Cardiac muscle cell (in vitro differentiated cells and primary cell): Measurements from ENCODE around the gene TCFL5. TPM values are rescaled to one million over a fixed set of nuclear protein-coding genes. Genes with fewer than 3 reads are reported as not detected.
A peak's percentile ranks its signal among the peaks of the same experiment; 100 is the strongest.

ENCODE experiments used
- DNase-seq, 2 donors: peaks; one replicate each; pipeline versions ENCODE4 v3.0.0 to v3.0.0-alpha.2; 2010 to 2017; ENCODE audit warnings: low read depth in 1 of 2, low spot score in 1 of 2
- H3K27ac ChIP-seq: fragments of 200-600 bp; sonication (generic); 2 replicates; pipeline ENCODE4 v1.5.1; 2016
- H3K27me3 ChIP-seq: fragments of 200-600 bp; sonication (generic); 2 replicates; pipeline ENCODE4 v1.6.0; 2016; ENCODE audit warnings: control low read depth
- H3K36me3 ChIP-seq: fragments of 200-600 bp; sonication (generic); 2 replicates; pipeline ENCODE4 v1.5.1; 2016; ENCODE audit warnings: control low read depth
- H3K4me1 ChIP-seq: fragments of 200-600 bp; sonication (generic); 2 replicates; pipeline ENCODE4 v1.8.1; 2017; ENCODE audit warnings: low read depth, mild to moderate bottlenecking, mixed run types
- H3K4me3 ChIP-seq: fragments of 200-600 bp; sonication (generic); 2 replicates; pipeline ENCODE4 v1.5.1; 2016; ENCODE audit warnings: mild to moderate bottlenecking
- H3K9me3 ChIP-seq: fragments of 200-600 bp; sonication (generic); 2 replicates; pipeline ENCODE4 v1.5.1; 2017; ENCODE audit warnings: low read depth, mild to moderate bottlenecking, control low read depth
- polyA plus RNA-seq: library from polyadenylated mRNA; unstranded; fragments of >200 nt; fragmentation: Nextera tagmentation; extraction: Ambion mirVana; gene quantifications from 2 replicates; pipeline ENCODE4 v1.2.1, GENCODE V29; 2016
- total RNA-seq: library from RNA; depleted of rRNA; stranded (reverse); fragments of >200 nt; gene quantifications from 2 replicates; pipeline ENCODE4 v1.2.3, GENCODE V29; 2016
- TF ChIP-seq, protein P1 (sequence below): IDR thresholded peaks from 2 replicates; pipeline ENCODE4 v1.5.1; 2012; ENCODE audit warnings: low read depth, mild to moderate bottlenecking, low read length

Gene TCFL5
- total and polyA plus RNA-seq, 2 experiments from 2014 or later, result 6.6 to 8.1 TPM

DNA sequence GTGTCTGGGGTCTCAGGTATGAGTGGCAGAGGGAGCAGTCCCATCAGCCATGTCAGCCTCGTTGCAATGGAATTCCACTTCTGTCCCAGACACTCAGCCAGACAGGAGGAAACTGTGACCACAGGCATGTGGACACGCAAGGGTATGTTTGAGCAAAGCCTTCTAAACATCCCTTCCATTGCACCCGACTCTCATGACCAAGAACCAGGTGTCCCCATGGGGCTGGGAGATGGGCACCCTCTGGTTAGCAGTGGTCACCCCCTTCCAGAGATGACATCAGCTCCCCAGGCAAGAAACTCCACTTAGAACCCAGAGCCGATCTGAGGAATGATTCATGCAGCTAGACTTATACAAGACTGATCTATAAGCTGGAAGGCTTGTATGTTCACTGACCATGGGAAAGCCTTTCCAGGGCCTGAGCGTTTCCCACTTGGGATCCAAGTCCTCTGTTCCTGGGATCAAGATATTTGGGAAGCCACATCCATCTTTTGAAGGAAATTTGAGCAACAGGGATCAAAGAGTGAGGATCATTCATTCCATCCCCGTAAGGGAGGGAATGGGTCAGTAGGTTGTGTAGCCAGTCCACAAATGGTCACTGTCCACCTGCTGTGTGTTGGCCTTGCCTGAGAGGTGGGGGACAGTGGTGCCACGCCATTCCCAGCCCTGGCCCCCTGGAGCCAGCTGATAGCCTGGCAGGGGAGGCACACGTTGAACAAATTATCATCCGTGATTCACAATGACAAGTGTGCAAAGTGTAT, 69.3 kb downstream of the TCFL5 start:
- Histone ChIP-seq H3K9me3 (no peaks in the 10 kb centered on the region), H3K36me3 (no peaks in the 10 kb centered on the region), H3K27me3 (no peaks in the 10 kb centered on the region), H3K4me3 (no peak overlapping the region), H3K27ac (no peak overlapping the region), H3K4me1 (peaks cover 8% of the 10 kb centered on the region)
- TF ChIP-seq, protein P1, sequence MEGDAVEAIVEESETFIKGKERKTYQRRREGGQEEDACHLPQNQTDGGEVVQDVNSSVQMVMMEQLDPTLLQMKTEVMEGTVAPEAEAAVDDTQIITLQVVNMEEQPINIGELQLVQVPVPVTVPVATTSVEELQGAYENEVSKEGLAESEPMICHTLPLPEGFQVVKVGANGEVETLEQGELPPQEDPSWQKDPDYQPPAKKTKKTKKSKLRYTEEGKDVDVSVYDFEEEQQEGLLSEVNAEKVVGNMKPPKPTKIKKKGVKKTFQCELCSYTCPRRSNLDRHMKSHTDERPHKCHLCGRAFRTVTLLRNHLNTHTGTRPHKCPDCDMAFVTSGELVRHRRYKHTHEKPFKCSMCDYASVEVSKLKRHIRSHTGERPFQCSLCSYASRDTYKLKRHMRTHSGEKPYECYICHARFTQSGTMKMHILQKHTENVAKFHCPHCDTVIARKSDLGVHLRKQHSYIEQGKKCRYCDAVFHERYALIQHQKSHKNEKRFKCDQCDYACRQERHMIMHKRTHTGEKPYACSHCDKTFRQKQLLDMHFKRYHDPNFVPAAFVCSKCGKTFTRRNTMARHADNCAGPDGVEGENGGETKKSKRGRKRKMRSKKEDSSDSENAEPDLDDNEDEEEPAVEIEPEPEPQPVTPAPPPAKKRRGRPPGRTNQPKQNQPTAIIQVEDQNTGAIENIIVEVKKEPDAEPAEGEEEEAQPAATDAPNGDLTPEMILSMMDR, result no peak
- no peak for DNase-seq

DNA sequence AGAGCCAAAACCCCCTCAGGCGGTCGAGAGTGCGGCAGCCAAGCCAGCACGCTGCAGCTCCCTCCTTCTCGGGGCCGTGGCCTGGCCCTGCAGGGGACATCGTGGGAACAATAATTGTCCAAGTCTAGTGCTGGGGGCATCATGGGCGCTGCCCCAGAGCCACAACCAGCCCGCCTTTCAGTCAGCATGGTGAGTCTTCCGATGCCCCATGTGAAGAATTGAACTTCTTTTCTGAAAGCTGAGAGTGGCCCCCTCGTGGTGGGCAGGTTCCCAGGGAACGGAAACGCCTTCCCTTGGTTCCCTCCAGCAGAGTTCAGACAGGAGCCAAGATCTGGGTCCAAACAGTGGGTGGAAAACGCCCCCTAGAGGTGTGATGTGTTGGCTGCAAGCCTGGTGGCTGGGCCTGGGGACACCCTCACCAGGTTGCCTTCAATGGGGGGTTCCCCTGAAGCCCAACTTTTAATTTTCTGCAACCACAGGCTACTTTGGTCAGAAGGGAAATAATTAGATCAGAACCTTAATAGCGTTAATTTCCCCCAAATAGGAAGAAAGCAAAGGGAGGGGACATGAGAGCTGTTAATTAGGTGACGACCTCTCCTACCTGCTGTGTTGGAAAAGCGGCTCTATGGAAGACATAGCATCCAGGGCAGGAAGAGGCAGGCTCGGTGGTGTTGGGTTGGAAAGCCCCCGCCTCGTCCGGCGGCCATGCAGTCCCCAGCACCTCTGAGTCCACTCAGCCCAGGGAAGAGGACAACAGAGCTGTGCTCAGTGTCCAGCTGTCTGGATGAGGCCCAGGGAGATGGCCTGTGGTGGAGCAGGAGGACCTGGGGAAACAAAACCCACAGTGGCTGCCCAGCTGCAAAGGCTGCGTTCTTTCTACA, 70.1 kb downstream of the TCFL5 start:
- no peaks in the 10 kb centered on the region for H3K27me3 ChIP-seq

More for the DNA sequence above, 70.1 kb downstream of the TCFL5 start:
- DNase-seq, result peak; percentile 93 to 94
- peaks cover 9% of the 10 kb centered on the region for H3K4me1 ChIP-seq
- H3K4me3 ChIP-seq, result no peak overlapping the region
- no peaks in the 10 kb centered on the region for H3K36me3 ChIP-seq
- H3K27ac ChIP-seq, result no peak overlapping the region
- no peaks in the 10 kb centered on the region for H3K9me3 ChIP-seq
- TF ChIP-seq, protein P1, result peak; percentile 99

Other genes with a start within 250 kb of the TCFL5 start
- gene SLCO4A1, start 219.3 kb downstream of the TCFL5 start, total RNA-seq, result 0.15 and 1.4 TPM in 2 replicates
- 0.67 and 1.0 TPM in 2 replicates for gene SLCO4A1, start 219.3 kb downstream of the TCFL5 start, polyA plus RNA-seq
- 0.03 and 0.07 TPM in 2 replicates for gene NTSR1, start 153.0 kb downstream of the TCFL5 start, total RNA-seq
- gene NTSR1, start 153.0 kb downstream of the TCFL5 start, polyA plus RNA-seq, result 0.34 TPM in 1 of 2 replicates, not detected in the other
- 21.5 and 22.4 TPM in 2 replicates for gene MRGBP, start 65.3 kb downstream of the TCFL5 start, total RNA-seq
- gene MRGBP, start 65.3 kb downstream of the TCFL5 start, polyA plus RNA-seq, result 22.8 and 25.9 TPM in 2 replicates
- 64.4 and 83.1 TPM in 2 replicates for gene OGFR, start 57.0 kb downstream of the TCFL5 start, total RNA-seq
- 49.9 and 54.9 TPM in 2 replicates for gene OGFR, start 57.0 kb downstream of the TCFL5 start, polyA plus RNA-seq
- gene COL9A3, start 44.8 kb downstream of the TCFL5 start, total RNA-seq, result 7.9 and 10.3 TPM in 2 replicates
- 6.4 and 12.3 TPM in 2 replicates for gene COL9A3, start 44.8 kb downstream of the TCFL5 start, polyA plus RNA-seq
- gene DIDO1, start 64.7 kb upstream of the TCFL5 start, total RNA-seq, result 39.4 and 69.2 TPM in 2 replicates
- 28.3 and 42.5 TPM in 2 replicates for gene DIDO1, start 64.7 kb upstream of the TCFL5 start, polyA plus RNA-seq
- 42.1 and 49.5 TPM in 2 replicates for gene GID8, start 76.3 kb upstream of the TCFL5 start, total RNA-seq
- gene GID8, start 76.3 kb upstream of the TCFL5 start, polyA plus RNA-seq, result 24.5 and 34.0 TPM in 2 replicates
- 2.5 and 3.2 TPM in 2 replicates for gene SLC17A9, start 90.9 kb upstream of the TCFL5 start, total RNA-seq
- 1.8 and 4.1 TPM in 2 replicates for gene SLC17A9, start 90.9 kb upstream of the TCFL5 start, polyA plus RNA-seq
- not detected in 2 replicates for gene BHLHE23, start 145.1 kb upstream of the TCFL5 start, total RNA-seq
- gene BHLHE23, start 145.1 kb upstream of the TCFL5 start, polyA plus RNA-seq, result not detected in 2 replicates